ENCODE data around the gene LMX1A. TPM values are rescaled to one million over a fixed set of nuclear protein-coding genes. Genes with fewer than 3 reads are reported as not detected.

Gene LMX1A
- total and polyA plus RNA-seq, 2 of the 13 experiments (the other 11 are each of a cell fraction or from before 2014, with no cell fraction given): 0.07 TPM; not detected in 1

DNA sequence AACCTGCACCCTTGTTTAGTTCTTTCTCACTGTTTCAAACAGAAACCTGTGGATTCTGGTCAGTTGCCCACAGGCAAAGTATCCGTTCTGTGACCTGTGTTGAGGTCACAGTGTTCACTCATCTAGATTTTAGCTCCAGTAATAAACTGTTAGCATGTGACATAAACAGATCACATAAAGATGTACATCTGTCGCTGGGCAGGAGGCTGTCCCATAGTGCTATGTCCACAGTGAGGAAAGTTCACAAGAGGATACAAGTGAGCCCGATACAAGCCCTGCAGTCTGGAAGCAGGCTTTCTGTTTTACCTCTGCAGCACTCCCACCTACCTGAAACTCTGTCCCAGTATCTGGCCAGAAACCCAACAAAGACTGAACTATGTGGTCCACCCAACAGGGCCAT lies 28.4 kb downstream of the LMX1A start:
- no peaks in the 10 kb centered on the region for H3K27me3 ChIP-seq (ENCODE audit: control insufficient read depth in 1 of 2, insufficient read depth in 2 of 2, low read length in 2 of 2)
- BruUV-seq (replicated peaks): no TSS peak
- TF ChIP-seq, protein P1, sequence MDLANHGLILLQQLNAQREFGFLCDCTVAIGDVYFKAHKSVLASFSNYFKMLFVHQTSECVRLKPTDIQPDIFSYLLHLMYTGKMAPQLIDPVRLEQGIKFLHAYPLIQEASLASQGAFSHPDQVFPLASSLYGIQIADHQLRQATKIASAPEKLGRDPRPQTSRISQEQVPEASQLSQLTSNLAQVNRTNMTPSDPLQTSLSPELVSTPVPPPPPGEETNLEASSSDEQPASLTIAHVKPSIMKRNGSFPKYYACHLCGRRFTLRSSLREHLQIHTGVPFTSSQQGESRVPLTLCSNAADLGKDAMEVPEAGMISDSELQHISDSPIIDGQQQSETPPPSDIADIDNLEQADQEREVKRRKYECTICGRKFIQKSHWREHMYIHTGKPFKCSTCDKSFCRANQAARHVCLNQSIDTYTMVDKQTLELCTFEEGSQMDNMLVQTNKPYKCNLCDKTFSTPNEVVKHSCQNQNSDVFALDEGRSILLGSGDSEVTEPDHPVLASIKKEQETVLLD (CRISPR knock-in tag; IDR thresholded peaks at IDR 0.05; ENCODE audit: low read depth): no peak
- no peak for TF ChIP-seq PAX8 (CRISPR knock-in tag; IDR thresholded peaks at IDR 0.05; ENCODE audit: borderline replicate concordance)
- no peak for TF ChIP-seq ZNF605 (CRISPR knock-in tag; IDR thresholded peaks at IDR 0.05)
- no peak for TF ChIP-seq TERF1 (CRISPR knock-in tag; IDR thresholded peaks at IDR 0.05)
- no peak for TF ChIP-seq ZNF343 (CRISPR knock-in tag; IDR thresholded peaks at IDR 0.05)
- TF ChIP-seq CEBPZ (IDR thresholded peaks at IDR 0.05; ENCODE audit: low read length): no peak
- TF ChIP-seq ETV6 (CRISPR knock-in tag; conservative IDR thresholded peaks at IDR 0.05): no peak
- no peak for TF ChIP-seq ATM (IDR thresholded peaks at IDR 0.05; ENCODE audit: borderline replicate concordance)
- no peak for TF ChIP-seq ZSCAN29 (CRISPR knock-in tag; conservative IDR thresholded peaks at IDR 0.05)
- no peak for TF ChIP-seq REXO4 (CRISPR knock-in tag; IDR thresholded peaks at IDR 0.05; ENCODE audit: borderline replicate concordance)
- no peaks in the 10 kb centered on the region for H3K36me3 ChIP-seq (replicated peaks in 1 of 2; ENCODE audit: control insufficient read depth in 1 of 2, insufficient read depth in 2 of 2, low read length in 2 of 2)
- intact Hi-C loops (cut with micrococcal nuclease; ENCODE audit: unreplicated experiment) (no loop called here), in situ Hi-C loops (cut with HindIII; ENCODE audit: extremely low pct_ligation_motif_present, low pct_unique_long_range_greater_than_20kb) (no loop called here)
- H3K9ac ChIP-seq (ENCODE audit: insufficient read depth, low read depth, low read length): no peak overlapping the region
- no peaks in the 10 kb centered on the region for H3K79me2 ChIP-seq (ENCODE audit: insufficient read depth, low read length)
- ChIA-PET CTCF (ENCODE audit: low intra/inter-chr PET ratio, low total read pairs) (no interaction called here), POLR2A (no interaction called here)
- H4K20me1 ChIP-seq (ENCODE audit: insufficient read depth, low read length): no peaks in the 10 kb centered on the region
- H3K27ac ChIP-seq (ENCODE audit: extremely low read length, insufficient read depth, low read length): no peak overlapping the region
- H2AFZ ChIP-seq (ENCODE audit: low read length): no peak overlapping the region
- WGBS (ENCODE audit: low lambda C conversion rate): 10% methylated on average over 3 of the region's 3 CpGs
- no peak overlapping the region for H3K4me3 ChIP-seq (replicated peaks in 1 of 3; ENCODE audit: insufficient read depth in 1 of 3, low read depth in 2 of 3, low read length in 3 of 3)
- H3K4me1 ChIP-seq (ENCODE audit: insufficient read depth, low read length): peaks cover 16% of the 10 kb centered on the region
- FAIRE-seq: no peak
- H3K4me2 ChIP-seq (ENCODE audit: low read depth, low read length): no peak overlapping the region
- DNase-seq (ENCODE audit: low spot score): no peak
- ATAC-seq: no peak
- H3K9me3 ChIP-seq (ENCODE audit: low read length): no peaks in the 10 kb centered on the region
